ENCODE data around the gene PARVB. TPM values are rescaled to one million over a fixed set of nuclear protein-coding genes. Genes with fewer than 3 reads are reported as not detected.

PARVB gene
- total and polyA plus RNA-seq, 2 donors (not counting 3 experiments of a cell fraction or from before 2014, with no cell fraction given), result 155 to 162 TPM

- Histone ChIP-seq H3K27ac (ENCODE audit: insufficient read depth, low read depth, low read length) (no peak overlapping the region), H3K4me2 (ENCODE audit: insufficient read depth, low read length) (no peak overlapping the region), H4K20me1 (replicated peaks; ENCODE audit: control insufficient read depth, extremely low read depth, insufficient read depth, low read length) (no peaks in the 10 kb centered on the region), H3K9me3 (replicated peaks; ENCODE audit: control insufficient read depth, insufficient read depth, low read length) (no peaks in the 10 kb centered on the region), H3K79me2 (ENCODE audit: control insufficient read depth, insufficient read depth, low read length) (peaks cover 90% of the 10 kb centered on the region), H2AFZ (ENCODE audit: low read depth, low read length) (no peak overlapping the region), H3K4me3 (replicated peaks in 1 of 3; ENCODE audit: insufficient read depth in 1 of 3, low read depth in 1 of 3, low read length in 3 of 3) (no peak overlapping the region), H3K36me3 (ENCODE audit: control insufficient read depth in 2 of 2, extremely low read depth in 1 of 2, insufficient read depth in 2 of 2, low read length in 2 of 2) (no peaks in the 10 kb centered on the region), H3K9me1 (replicated peaks; ENCODE audit: control insufficient read depth, extremely low read depth, insufficient read depth, low read length) (no peaks in the 10 kb centered on the region), H3K9ac (replicated peaks; ENCODE audit: extremely low read depth, insufficient read depth, low read length) (no peak overlapping the region), H3K27me3 (ENCODE audit: control insufficient read depth in 2 of 2, insufficient read depth in 2 of 2, low read length in 2 of 2) (no peaks in the 10 kb centered on the region), H3K4me1 (ENCODE audit: control insufficient read depth, extremely low read depth, insufficient read depth, low read length) (peaks cover 32% of the 10 kb centered on the region)
- DNase-seq (ENCODE audit: low read depth, low spot score), result no peak
- intact Hi-C loops (cut with micrococcal nuclease), result no loop called here
- no peak for FAIRE-seq
- POLR2A ChIA-PET, result no interaction called here
- TF ChIP-seq, protein P1, sequence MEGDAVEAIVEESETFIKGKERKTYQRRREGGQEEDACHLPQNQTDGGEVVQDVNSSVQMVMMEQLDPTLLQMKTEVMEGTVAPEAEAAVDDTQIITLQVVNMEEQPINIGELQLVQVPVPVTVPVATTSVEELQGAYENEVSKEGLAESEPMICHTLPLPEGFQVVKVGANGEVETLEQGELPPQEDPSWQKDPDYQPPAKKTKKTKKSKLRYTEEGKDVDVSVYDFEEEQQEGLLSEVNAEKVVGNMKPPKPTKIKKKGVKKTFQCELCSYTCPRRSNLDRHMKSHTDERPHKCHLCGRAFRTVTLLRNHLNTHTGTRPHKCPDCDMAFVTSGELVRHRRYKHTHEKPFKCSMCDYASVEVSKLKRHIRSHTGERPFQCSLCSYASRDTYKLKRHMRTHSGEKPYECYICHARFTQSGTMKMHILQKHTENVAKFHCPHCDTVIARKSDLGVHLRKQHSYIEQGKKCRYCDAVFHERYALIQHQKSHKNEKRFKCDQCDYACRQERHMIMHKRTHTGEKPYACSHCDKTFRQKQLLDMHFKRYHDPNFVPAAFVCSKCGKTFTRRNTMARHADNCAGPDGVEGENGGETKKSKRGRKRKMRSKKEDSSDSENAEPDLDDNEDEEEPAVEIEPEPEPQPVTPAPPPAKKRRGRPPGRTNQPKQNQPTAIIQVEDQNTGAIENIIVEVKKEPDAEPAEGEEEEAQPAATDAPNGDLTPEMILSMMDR (IDR thresholded peaks at IDR 0.05; ENCODE audit: extremely low read depth in 1 of 2, insufficient read depth in 1 of 2, low read depth in 1 of 2, low read length in 2 of 2), result no peak
- CTCF ChIA-PET, result interaction anchor here (0.7 to 3.1 kb wide), 7 partner anchors 9 to 55 kb away, joined by 3 to 11 read pairs (median 4); no protein-coding TSS in a partner anchor
- dilution Hi-C loops (cut with MboI; ENCODE audit: extremely low pct_ligation_motif_present, low sequenced_read_pairs), result no loop called here
- BruUV-seq (replicated peaks), result no TSS peak
Measured at GRCh38 chr22:44047891-44048301, 23.8 kb downstream of the PARVB start.

GRCh38 chr22:44049486-44050231 is 25.6 kb downstream of the PARVB start:
- no peak overlapping the region for H3K9ac ChIP-seq (replicated peaks; ENCODE audit: extremely low read depth, insufficient read depth, low read length)
- H3K4me1 ChIP-seq (ENCODE audit: control insufficient read depth, extremely low read depth, insufficient read depth, low read length), result peaks cover 32% of the 10 kb centered on the region
- intact Hi-C loops (cut with micrococcal nuclease) (no loop called here), dilution Hi-C loops (cut with MboI; ENCODE audit: extremely low pct_ligation_motif_present, low sequenced_read_pairs) (no loop called here)
- peak; percentile 33 for DNase-seq (ENCODE audit: low read depth, low spot score)
- H3K36me3 ChIP-seq (ENCODE audit: control insufficient read depth in 2 of 2, extremely low read depth in 1 of 2, insufficient read depth in 2 of 2, low read length in 2 of 2), result no peaks in the 10 kb centered on the region
- H3K27me3 ChIP-seq (ENCODE audit: control insufficient read depth in 2 of 2, insufficient read depth in 2 of 2, low read length in 2 of 2), result no peaks in the 10 kb centered on the region
- H3K4me2 ChIP-seq (ENCODE audit: insufficient read depth, low read length), result peak overlapping the region; percentile 15
- no peaks in the 10 kb centered on the region for H4K20me1 ChIP-seq (replicated peaks; ENCODE audit: control insufficient read depth, extremely low read depth, insufficient read depth, low read length)
- no peaks in the 10 kb centered on the region for H3K9me1 ChIP-seq (replicated peaks; ENCODE audit: control insufficient read depth, extremely low read depth, insufficient read depth, low read length)
- CTCF ChIA-PET, result interaction anchor here (0.9 to 3.1 kb wide), 3 partner anchors 29 to 57 kb away, joined by 3 to 11 read pairs (median 9); no protein-coding TSS in a partner anchor
- POLR2A ChIA-PET, result no interaction called here
- H3K27ac ChIP-seq (ENCODE audit: insufficient read depth, low read depth, low read length), result peak overlapping the region; percentile 5
- no peaks in the 10 kb centered on the region for H3K9me3 ChIP-seq (replicated peaks; ENCODE audit: control insufficient read depth, insufficient read depth, low read length)
- FAIRE-seq, result peak; percentile 28
- peaks cover 90% of the 10 kb centered on the region for H3K79me2 ChIP-seq (ENCODE audit: control insufficient read depth, insufficient read depth, low read length)
- no peak overlapping the region for H3K4me3 ChIP-seq (replicated peaks in 1 of 3; ENCODE audit: insufficient read depth in 1 of 3, low read depth in 1 of 3, low read length in 3 of 3)
- BruUV-seq (replicated peaks), result no TSS peak
- peak; percentile 78 for TF ChIP-seq GATA2 (IDR thresholded peaks at IDR 0.05; ENCODE audit: insufficient read depth, insufficient read length, low read depth, low read length)
- TF ChIP-seq JUN (IDR thresholded peaks at IDR 0.05; ENCODE audit: borderline replicate concordance, insufficient read depth, insufficient read length, low read depth), result no peak
- H2AFZ ChIP-seq (ENCODE audit: low read depth, low read length), result no peak overlapping the region

Data from endothelial cell of umbilical vein (primary cell).